Stimulated activated effector memory CD8-positive, alpha-beta T cell treated with anti-CD3 and anti-CD28 coated beads, Interleukin-12 subunit alpha, Interleukin-12 subunit beta, amount 100 ng/mL, for 72 hours (primary cell): Measurements from ENCODE around the gene UPB1.
A peak's percentile ranks its signal among the peaks of the same experiment; 100 is the strongest.

ENCODE experiments used
- ATAC-seq: fragments of 150-1000 bp; cut with Tn5 transposase; 2 replicates; pipeline ENCODE4 v1.10.0; 2021
- DNase-seq, 2 donors: peaks; one replicate each; pipeline ENCODE4 v3.0.0; 2021 to 2022; ENCODE audit warnings: low spot score in 2 of 2
- H3K27ac Mint-ChIP-seq: one replicate; pipeline ENCODE4 v1.8.0; 2022; ENCODE audit warnings: mild to moderate bottlenecking, mixed read lengths
- H3K36me3 Mint-ChIP-seq: one replicate; pipeline ENCODE4 v1.8.0; 2022; ENCODE audit warnings: mild to moderate bottlenecking, mixed read lengths
- H3K4me1 Mint-ChIP-seq: one replicate; pipeline ENCODE4 v1.8.0; 2022; ENCODE audit warnings: mixed read lengths
- H3K4me3 Mint-ChIP-seq: one replicate; pipeline ENCODE4 v1.8.0; 2022; ENCODE audit warnings: mild to moderate bottlenecking, mixed read lengths
- H3K9me3 Mint-ChIP-seq: one replicate; pipeline ENCODE4 v1.8.0; 2022; ENCODE audit warnings: mixed read lengths

The UPB1 gene

DNA sequence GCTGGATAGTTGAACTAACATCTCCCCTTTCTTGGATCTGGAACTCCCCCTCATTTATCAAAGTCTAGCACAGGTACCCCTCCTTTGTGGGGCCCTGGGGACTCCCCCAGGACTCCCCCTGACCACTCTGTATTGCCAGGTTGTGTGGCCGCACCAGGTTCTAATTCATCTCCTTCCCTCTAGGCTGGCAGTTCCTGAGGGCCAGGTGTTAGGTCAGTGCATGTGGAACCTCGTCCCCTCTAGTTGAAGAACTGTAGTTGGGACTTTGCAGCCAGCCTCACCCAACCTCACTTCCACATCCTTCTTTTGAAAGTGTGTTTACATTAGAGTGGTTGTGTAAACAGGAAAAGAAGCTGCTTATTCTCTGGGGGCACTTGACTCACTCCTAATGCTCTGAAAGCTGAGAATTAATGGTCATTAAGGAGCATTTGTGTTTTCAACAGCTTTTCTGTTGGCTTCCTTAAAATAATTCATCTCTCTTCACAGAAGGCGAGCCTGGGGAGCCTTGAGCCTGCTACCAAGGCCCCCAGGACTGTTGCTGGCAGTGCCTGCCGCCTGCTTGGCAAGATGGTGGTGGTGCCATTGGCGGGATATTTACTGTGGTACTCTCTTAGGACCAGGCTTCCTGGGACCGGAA lies 11.8 kb downstream of the UPB1 start:
- no peak for ATAC-seq
- no peak for DNase-seq
- peaks cover 22% of the 10 kb centered on the region for H3K4me1 Mint-ChIP-seq
- H3K27ac Mint-ChIP-seq = peak overlapping the region; percentile 66
- H3K9me3 Mint-ChIP-seq = no peaks in the 10 kb centered on the region
- no peak overlapping the region for H3K4me3 Mint-ChIP-seq
- no peaks in the 10 kb centered on the region for H3K36me3 Mint-ChIP-seq

GRCh38 chr22:24507716-24508115 lies 12.6 kb downstream of the UPB1 start:
- Mint-ChIP-seq H3K4me1 (peaks cover 21% of the 10 kb centered on the region), H3K36me3 (no peaks in the 10 kb centered on the region), H3K9me3 (no peaks in the 10 kb centered on the region), H3K4me3 (no peak overlapping the region), H3K27ac (peak overlapping the region; percentile 17)
- no peak for ATAC-seq
- DNase-seq = no peak

GRCh38 chr22:24510637-24511625 lies 15.8 kb downstream of the UPB1 start:
- DNase-seq (no peak), ATAC-seq (no peak)
- Mint-ChIP-seq H3K36me3 (no peaks in the 10 kb centered on the region), H3K9me3 (no peaks in the 10 kb centered on the region), H3K4me3 (no peak overlapping the region), H3K27ac (no peak overlapping the region), H3K4me1 (peaks cover 15% of the 10 kb centered on the region)

- no peak for ATAC-seq
- H3K27ac Mint-ChIP-seq = no peak overlapping the region
- no peaks in the 10 kb centered on the region for H3K36me3 Mint-ChIP-seq
- H3K9me3 Mint-ChIP-seq = no peaks in the 10 kb centered on the region
- peaks cover 15% of the 10 kb centered on the region for H3K4me1 Mint-ChIP-seq
- H3K4me3 Mint-ChIP-seq = no peak overlapping the region
- DNase-seq = no peak
These were observed 16.9 kb downstream of the UPB1 start for GRCh38 chr22:24512043-24512442.

DNA sequence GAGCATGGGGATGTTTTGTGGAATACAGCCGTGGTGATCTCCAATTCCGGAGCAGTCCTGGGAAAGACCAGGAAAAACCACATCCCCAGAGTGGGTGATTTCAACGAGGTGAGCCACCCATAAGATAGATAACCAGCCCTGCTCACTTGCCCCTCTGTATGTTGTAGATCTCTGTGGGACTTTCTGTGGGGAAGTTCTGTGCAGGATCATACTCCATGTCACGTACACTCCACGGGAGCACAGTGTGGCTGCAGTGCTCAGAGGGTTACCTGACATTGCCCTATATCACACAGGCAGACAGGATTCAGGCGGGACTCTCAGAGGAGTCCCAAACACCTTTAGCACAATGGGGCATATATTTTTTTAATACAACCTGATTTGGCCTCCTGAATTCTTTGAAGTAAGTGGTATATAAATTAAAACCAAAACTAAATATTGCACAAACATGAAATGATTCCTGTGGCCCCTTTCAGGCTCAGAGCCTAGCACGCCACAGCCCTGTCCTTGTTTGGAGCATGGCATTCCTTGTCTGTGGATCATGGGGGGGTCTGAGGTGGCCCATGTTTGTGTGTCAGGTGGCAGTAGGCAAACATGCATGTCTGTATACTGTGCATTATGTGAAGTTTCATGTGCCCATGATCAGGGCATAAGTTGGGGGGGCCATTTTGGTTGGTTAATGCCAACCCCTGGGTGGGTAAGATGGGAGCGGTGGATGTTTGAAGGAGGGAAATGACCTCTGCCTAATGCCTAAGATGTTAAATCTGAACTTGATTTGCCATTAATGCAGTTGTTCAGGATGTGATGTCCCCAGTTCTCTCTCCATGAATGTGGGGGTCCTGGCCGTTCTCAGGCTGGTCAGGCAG lies 18.5 kb downstream of the UPB1 start:
- Mint-ChIP-seq H3K4me1 (peaks cover 15% of the 10 kb centered on the region), H3K4me3 (no peak overlapping the region), H3K36me3 (no peaks in the 10 kb centered on the region), H3K27ac (no peak overlapping the region), H3K9me3 (no peaks in the 10 kb centered on the region)
- no peak for DNase-seq
- no peak for ATAC-seq

DNA sequence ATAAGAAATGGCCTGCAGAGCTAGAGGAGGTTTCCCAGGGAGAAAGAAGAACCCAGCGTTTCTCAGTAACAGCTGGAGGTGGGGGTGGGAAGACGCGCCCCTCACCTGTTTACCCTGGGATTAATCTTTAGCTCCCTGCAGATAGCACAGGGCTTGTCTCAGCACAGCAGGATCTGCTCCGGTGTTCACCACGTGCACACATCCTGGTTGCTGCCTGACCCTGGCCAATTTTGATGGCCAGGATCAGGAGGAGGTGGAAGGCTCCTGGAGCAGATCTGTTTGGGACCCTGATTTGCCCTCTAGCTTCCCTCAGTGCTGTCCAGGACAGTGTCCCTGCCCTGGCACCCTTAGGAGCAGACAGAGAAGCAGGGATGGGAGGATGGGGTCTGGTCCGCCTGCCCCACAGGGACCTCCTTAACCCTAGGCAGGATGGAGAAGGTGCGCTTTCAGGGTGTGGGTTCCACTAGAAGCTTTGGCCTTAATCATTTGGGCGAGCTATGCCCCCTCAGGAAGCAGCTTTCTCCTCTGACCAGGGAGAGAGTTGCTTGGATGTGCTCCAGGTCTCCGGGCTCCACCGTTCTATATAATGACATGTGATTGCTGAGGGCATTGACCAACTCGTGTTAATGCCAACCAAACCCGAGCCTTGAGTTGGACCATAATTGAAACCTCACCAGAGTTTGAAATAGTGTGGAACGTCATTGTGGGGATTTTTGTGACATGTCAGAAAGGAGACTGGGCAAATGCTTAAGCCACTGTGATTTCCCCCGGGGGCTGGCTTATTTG lies 19.3 kb downstream of the UPB1 start:
- ATAC-seq = peak; percentile 79
- Mint-ChIP-seq H3K9me3 (no peaks in the 10 kb centered on the region), H3K4me1 (peaks cover 15% of the 10 kb centered on the region), H3K27ac (peak overlapping the region; percentile 32), H3K4me3 (no peak overlapping the region), H3K36me3 (no peaks in the 10 kb centered on the region)
- DNase-seq = no peak

DNA sequence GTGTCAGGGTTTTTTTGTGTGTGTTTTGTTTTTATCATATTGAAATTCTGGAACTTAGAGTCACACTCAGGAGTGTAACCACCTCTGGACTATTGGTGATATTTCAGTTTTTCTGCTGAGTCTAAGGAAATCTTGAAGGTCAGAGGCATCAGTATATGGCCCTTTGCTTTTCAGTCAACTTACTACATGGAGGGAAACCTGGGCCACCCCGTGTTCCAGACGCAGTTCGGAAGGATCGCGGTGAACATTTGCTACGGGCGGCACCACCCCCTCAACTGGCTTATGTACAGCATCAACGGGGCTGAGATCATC lies 19.9 kb downstream of the UPB1 start:
- DNase-seq (no peak), ATAC-seq (no peak)
- H3K4me3 Mint-ChIP-seq = no peak overlapping the region
- peak overlapping the region; percentile 32 for H3K27ac Mint-ChIP-seq
- peaks cover 15% of the 10 kb centered on the region for H3K4me1 Mint-ChIP-seq
- no peaks in the 10 kb centered on the region for H3K9me3 Mint-ChIP-seq
- H3K36me3 Mint-ChIP-seq = no peaks in the 10 kb centered on the region

- ATAC-seq = no peak
- no peak for DNase-seq
- H3K27ac Mint-ChIP-seq = no peak overlapping the region
- no peak overlapping the region for H3K4me3 Mint-ChIP-seq
- H3K36me3 Mint-ChIP-seq = no peaks in the 10 kb centered on the region
- H3K4me1 Mint-ChIP-seq = peaks cover 7% of the 10 kb centered on the region
- H3K9me3 Mint-ChIP-seq = no peaks in the 10 kb centered on the region
These were observed 21.2 kb downstream of the UPB1 start for GRCh38 chr22:24516301-24516737.

DNA sequence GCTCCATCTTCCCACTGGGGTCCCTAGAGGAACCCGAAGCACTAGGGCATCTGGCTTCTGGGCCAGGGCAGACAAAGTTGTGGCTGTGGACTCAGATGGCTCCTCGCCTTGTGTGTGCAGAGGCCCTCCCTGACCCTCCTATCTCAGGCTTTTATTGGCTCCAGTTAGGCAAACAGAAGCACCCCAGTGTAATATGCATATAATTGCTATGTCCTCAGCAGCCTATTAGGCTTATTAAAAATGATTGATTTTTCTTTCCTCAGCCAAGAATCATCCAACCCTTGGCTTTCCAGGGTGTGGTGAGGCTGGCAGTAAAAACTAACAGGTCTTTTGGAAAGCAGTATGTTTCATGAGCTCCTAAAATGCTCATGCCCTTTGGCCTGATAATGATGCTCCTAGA lies 22.3 kb downstream of the UPB1 start:
- DNase-seq (no peak), ATAC-seq (no peak)
- H3K27ac Mint-ChIP-seq = no peak overlapping the region
- H3K4me1 Mint-ChIP-seq = peaks cover 15% of the 10 kb centered on the region
- H3K4me3 Mint-ChIP-seq = no peak overlapping the region
- H3K36me3 Mint-ChIP-seq = no peaks in the 10 kb centered on the region
- no peaks in the 10 kb centered on the region for H3K9me3 Mint-ChIP-seq

GRCh38 chr22:24518228-24518627 lies 23.1 kb downstream of the UPB1 start:
- Mint-ChIP-seq H3K9me3 (no peaks in the 10 kb centered on the region), H3K4me3 (no peak overlapping the region), H3K36me3 (no peaks in the 10 kb centered on the region), H3K27ac (no peak overlapping the region), H3K4me1 (peaks cover 15% of the 10 kb centered on the region)
- no peak for DNase-seq
- no peak for ATAC-seq

DNA sequence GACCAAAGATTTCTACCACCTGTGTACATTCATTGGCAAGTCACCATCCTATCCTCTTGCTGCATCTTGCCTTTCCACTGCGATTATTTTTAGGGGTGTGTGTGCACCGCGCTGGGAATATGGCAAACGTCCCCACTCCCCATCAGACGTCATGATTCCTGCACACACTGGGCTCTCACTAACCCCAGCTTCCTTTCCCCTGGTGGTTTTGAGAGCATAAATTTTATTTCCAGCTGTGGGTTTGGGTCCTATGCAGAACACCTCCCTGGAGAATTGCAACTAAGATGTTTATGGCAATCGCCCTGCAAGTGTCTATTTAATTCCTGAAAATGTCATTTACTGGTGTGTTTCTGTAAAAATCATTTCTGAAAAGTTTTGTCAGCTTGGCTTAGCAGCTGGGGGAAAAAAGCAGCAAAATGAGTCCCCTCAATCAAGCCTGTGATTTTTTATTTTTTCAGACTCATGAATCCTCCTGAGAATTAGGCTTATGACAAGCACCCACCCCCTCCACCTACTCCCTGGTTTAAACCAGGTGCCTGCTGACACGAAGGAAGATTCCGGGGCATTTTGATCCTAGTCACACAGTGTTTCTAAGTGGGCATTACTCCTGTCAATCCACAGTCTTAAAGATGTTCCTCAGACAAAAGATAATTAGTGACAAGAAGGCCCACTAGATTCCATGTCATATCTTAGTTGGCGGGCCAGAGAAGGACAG lies 23.8 kb downstream of the UPB1 start:
- no peak for DNase-seq
- H3K4me1 Mint-ChIP-seq = peaks cover 10% of the 10 kb centered on the region
- H3K27ac Mint-ChIP-seq = no peak overlapping the region
- H3K4me3 Mint-ChIP-seq = no peak overlapping the region
- H3K9me3 Mint-ChIP-seq = no peaks in the 10 kb centered on the region
- no peak for ATAC-seq
- H3K36me3 Mint-ChIP-seq = no peaks in the 10 kb centered on the region

DNA sequence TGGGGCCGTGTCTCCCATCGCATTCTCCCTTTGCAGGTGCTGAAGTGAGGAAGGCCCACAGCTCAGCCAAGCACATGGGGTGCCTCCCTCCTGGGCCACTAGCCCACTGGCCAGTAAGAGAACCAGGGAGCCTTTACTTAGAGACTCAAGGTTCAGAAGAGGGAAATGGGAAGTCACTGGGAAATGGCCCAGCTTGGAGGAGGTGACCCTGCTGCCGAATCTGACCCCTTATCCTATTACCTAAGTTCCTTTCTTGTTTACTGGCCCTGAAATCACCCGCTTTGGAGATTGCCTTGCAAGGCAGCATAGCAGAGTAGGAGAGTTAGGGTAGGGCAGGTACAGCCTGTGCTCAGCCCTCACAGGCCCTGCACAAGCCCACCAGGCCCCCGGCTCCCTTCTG lies 24.4 kb downstream of the UPB1 start:
- Mint-ChIP-seq H3K4me3 (no peak overlapping the region), H3K4me1 (peaks cover 9% of the 10 kb centered on the region), H3K36me3 (no peaks in the 10 kb centered on the region), H3K27ac (no peak overlapping the region), H3K9me3 (no peaks in the 10 kb centered on the region)
- DNase-seq (no peak), ATAC-seq (no peak)

GRCh38 chr22:24521791-24522245 lies 26.7 kb downstream of the UPB1 start:
- H3K9me3 Mint-ChIP-seq = no peaks in the 10 kb centered on the region
- no peak overlapping the region for H3K4me3 Mint-ChIP-seq
- DNase-seq (no peak), ATAC-seq (peak; percentile 56)
- H3K4me1 Mint-ChIP-seq = peaks cover 17% of the 10 kb centered on the region
- no peaks in the 10 kb centered on the region for H3K36me3 Mint-ChIP-seq
- H3K27ac Mint-ChIP-seq = peak overlapping the region; percentile 71

GRCh38 chr22:24523873-24524272 lies 28.7 kb downstream of the UPB1 start:
- no peak for ATAC-seq
- DNase-seq = no peak
- no peak overlapping the region for H3K27ac Mint-ChIP-seq
- peaks cover 17% of the 10 kb centered on the region for H3K4me1 Mint-ChIP-seq
- H3K4me3 Mint-ChIP-seq = no peak overlapping the region
- H3K36me3 Mint-ChIP-seq = no peaks in the 10 kb centered on the region
- H3K9me3 Mint-ChIP-seq = no peaks in the 10 kb centered on the region
